Middle frontal gyrus (tissue), 1 donor: ENCODE measurements around the gene ERICH2.

Source experiments
- DNase-seq: peaks from one replicate; pipeline ENCODE4 v3.0.0-alpha.2; 2015; ENCODE audit warnings: low spot score; ENCODE audit errors: extremely low spot score

ERICH2 gene

DNA sequence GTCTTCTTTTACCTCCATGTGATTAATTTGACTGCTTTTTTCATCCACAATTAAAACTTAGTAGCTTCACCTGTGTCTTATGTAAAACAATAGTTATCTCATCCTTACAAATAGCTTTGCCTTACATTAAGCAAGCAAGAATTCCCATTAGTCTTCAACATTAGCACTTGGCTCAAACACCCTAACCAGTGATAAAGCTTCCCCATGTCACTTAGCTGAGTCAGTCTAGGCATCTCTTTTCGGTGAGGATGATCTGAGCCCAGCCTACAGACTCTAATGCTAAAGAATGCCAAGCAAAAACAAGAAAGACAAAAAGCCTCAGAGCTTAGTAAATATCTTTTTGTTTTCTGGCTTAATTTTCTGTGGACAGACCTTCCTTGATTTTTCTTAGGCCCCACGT lies 72.6 kb downstream of the ERICH2 start:
- DNase-seq, result no peak

DNA sequence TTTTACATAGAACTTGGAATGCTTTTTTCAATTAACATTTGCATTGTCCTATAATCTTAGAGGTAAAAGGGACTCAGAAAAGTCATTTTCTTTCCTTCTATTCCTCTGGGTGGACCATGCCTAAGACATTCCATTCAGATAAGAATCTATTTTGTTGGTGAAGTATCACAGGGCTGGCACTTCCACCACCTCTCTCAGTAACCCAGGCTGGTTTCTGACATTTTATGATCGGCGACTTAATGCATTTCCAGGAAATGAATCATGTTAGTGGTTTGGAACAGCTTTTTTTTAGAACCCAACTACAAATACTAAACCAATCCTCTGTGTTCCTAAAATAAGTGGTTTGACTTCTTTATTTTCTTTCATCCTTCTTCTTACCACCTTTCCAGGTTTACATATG lies 73.5 kb downstream of the ERICH2 start:
- DNase-seq, result no peak

DNA sequence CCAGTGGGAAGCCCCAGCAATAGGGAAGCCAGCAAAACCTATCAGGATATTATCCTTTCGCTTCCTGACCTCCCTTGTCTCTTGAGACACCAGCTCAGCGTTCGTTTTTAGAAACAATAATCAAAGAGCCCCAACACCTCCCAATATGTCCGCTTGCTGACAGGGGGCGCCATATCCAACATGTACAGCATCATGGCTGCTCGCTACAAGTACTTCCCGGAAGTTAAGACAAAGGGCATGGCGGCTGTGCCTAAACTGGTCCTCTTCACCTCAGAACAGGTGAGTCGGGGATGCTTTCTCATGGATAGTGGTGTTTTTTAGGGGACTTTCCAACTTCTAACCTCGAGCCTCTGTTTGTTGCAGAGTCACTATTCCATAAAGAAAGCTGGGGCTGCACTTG lies 75.2 kb downstream of the ERICH2 start:
- no peak for DNase-seq

GRCh38 chr2:170846314-170846713 lies 76.1 kb downstream of the ERICH2 start:
- DNase-seq, result no peak

- no peak for DNase-seq
Measured at GRCh38 chr2:170847716-170848115, 77.5 kb downstream of the ERICH2 start.
